ENCODE data around the gene MORF4L2. TPM values are rescaled to one million over a fixed set of nuclear protein-coding genes. Genes with fewer than 3 reads are reported as not detected.

MORF4L2 gene
- total RNA-seq, 2 donors from 2014 or later = 559 to 708 TPM

DNA sequence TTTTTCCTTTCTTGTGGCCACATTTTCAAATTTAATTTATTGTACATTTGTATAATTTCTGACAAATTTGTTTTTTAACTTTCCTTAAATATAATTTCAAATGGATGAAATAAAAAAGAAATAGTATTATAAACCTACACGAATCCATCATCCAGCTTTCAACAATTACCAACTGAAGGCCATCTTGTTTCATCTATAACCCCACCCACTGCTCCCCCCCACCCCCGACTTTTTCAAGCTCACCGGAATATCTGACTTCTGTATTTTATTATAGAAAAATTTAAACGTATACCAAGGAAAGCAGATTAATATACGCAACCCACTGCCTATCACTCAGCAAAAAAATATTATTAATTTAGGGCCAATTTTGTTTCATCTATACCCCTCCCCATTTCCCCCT lies 1.1 kb downstream of the MORF4L2 start:
- TF ChIP-seq, protein P1, sequence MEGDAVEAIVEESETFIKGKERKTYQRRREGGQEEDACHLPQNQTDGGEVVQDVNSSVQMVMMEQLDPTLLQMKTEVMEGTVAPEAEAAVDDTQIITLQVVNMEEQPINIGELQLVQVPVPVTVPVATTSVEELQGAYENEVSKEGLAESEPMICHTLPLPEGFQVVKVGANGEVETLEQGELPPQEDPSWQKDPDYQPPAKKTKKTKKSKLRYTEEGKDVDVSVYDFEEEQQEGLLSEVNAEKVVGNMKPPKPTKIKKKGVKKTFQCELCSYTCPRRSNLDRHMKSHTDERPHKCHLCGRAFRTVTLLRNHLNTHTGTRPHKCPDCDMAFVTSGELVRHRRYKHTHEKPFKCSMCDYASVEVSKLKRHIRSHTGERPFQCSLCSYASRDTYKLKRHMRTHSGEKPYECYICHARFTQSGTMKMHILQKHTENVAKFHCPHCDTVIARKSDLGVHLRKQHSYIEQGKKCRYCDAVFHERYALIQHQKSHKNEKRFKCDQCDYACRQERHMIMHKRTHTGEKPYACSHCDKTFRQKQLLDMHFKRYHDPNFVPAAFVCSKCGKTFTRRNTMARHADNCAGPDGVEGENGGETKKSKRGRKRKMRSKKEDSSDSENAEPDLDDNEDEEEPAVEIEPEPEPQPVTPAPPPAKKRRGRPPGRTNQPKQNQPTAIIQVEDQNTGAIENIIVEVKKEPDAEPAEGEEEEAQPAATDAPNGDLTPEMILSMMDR (IDR thresholded peaks at IDR 0.05) = no peak
- no peak for ATAC-seq (ENCODE audit: insufficient number of reproducible peaks, low FRiP score, low read depth)
- Histone ChIP-seq H3K4me1 (ENCODE audit: control insufficient read depth in 1 of 2, low read depth in 2 of 2) (peaks cover 7 to 11% of the 10 kb centered on the region in 2 donors), H3K27ac (peak overlapping the region; percentile 93 to 97), H3K27me3 (replicated peaks; ENCODE audit: insufficient read depth) (no peaks in the 10 kb centered on the region), H3K9me3 (no peaks in the 10 kb centered on the region), H3K4me3 (peak overlapping the region; percentile 83), H3K36me3 (peaks cover 10% of the 10 kb centered on the region)
- DNase-seq (ENCODE audit: low spot score) = no peak

DNA sequence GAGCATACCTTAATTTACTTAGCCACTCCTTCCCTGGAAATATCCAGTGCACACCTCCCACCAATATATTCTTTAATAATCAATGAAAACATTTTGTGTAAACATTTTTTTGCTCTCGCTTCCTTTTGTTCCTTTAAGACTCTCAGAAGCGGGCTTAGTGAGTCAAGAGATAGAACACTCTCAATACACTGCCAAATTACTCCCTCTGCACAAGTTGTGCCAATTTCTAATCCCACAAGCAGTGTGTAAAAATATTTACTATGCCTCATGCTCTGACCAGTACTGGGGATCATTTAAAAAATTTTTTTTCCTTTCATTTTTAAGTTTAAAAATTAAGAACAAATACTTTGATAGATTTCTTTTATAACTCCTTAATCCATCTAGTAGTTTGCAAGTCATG lies 5.1 kb downstream of the MORF4L2 start:
- H3K27ac ChIP-seq = no peak overlapping the region
- ATAC-seq (ENCODE audit: insufficient number of reproducible peaks, low FRiP score, low read depth) (no peak), DNase-seq (ENCODE audit: low spot score) (no peak)
- TF ChIP-seq, protein P1 (IDR thresholded peaks at IDR 0.05) = no peak
- peaks cover 7 to 11% of the 10 kb centered on the region in 2 donors for H3K4me1 ChIP-seq (ENCODE audit: control insufficient read depth in 1 of 2, low read depth in 2 of 2)
- H3K9me3 ChIP-seq = no peaks in the 10 kb centered on the region
- H3K4me3 ChIP-seq = no peak overlapping the region
- peaks cover 13% of the 10 kb centered on the region for H3K36me3 ChIP-seq
- H3K27me3 ChIP-seq (replicated peaks; ENCODE audit: insufficient read depth) = no peaks in the 10 kb centered on the region

DNA sequence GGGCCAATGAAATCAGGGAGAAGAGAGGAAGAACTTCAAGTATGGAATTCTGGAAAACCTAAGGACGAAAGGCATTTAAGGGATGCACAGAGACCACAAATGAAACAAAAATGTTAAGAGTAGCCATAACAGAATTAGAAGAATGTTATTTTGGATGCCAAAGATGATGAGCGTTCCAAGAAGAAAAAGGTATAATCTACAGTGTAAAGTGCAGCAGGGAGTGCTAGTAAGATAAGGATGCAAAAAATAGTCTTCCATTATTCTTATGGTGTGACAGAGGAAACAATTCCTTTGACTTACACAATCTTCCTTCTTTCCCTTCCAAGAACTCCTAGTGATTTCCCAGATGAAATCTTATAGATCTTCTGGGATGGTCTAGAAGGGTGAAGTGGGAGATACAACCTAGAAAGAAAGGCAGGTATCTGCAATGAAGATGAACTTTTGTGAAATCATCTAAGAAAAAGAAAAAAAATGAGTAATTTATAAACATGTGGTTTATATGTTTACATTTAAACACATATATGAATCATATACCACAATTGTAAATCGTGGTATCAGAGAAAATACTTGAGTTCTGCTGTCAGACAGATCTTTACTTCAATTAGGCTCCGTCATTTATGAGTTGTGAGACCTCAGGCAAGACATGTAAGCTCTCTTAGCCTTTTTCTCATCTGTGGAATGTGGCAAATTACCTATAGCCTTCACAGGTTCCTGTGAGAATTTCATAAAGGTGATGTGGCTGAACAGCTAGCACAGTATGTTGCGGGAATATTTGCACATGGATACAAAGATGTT lies 8.1 kb downstream of the MORF4L2 start:
- no peaks in the 10 kb centered on the region for H3K27me3 ChIP-seq (replicated peaks; ENCODE audit: insufficient read depth)
- no peak overlapping the region for H3K27ac ChIP-seq
- H3K36me3 ChIP-seq = peaks cover 12% of the 10 kb centered on the region
- H3K9me3 ChIP-seq = no peaks in the 10 kb centered on the region
- no peak overlapping the region for H3K4me3 ChIP-seq
- H3K4me1 ChIP-seq (ENCODE audit: control insufficient read depth in 1 of 2, low read depth in 2 of 2) = peaks cover 0 to 6% of the 10 kb centered on the region in 2 donors
- ATAC-seq (ENCODE audit: insufficient number of reproducible peaks, low FRiP score, low read depth) = no peak
- TF ChIP-seq, protein P1 (IDR thresholded peaks at IDR 0.05) = no peak
- no peak for DNase-seq (ENCODE audit: low spot score)

DNA sequence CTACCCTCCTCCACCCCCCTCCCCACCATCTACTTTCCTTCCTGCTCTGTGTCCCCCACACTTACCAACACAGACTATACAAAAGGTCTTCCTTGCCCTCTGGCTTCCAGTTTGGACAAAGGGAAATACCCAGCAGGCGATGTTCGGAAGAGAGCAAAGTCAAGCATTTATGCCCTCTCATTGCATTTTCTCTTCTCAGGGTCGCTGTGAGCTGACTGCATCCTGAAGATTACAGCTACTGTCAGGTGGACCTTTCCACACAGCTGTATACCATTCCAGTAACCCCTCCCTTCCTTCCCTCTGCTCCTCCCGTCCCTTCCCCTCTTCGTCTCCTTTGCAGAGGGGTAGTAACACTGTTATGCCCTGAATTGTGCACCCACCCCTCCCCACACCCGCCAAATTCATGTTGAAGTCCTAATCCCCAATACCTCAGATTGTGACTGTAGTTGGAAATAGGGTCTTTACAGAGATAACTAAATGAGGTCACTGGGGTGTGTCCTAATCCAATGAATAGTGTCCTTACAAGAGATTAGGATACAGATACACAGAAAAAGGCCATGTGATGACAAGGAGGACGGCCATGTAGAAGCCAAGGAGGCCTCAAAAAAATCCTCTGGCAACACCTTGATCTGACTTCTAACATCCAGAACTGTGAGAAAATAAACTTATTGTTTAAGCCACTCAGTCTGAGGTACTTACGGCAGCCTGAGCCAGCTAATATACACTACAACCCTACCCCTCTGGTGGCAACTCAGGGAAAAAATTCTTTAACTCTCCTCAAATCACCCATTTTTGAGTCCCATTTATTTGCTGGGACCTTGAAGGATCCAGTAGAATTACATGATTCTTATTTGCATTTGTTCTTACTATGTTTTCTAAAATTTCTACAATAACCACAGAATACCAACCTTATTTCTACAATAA lies 11.7 kb downstream of the MORF4L2 start:
- H3K9me3 ChIP-seq = no peaks in the 10 kb centered on the region
- ATAC-seq (ENCODE audit: insufficient number of reproducible peaks, low FRiP score, low read depth) = no peak
- DNase-seq (ENCODE audit: low spot score) = no peak
- TF ChIP-seq, protein P1 (IDR thresholded peaks at IDR 0.05) = no peak
- no peak overlapping the region for H3K27ac ChIP-seq
- H3K27me3 ChIP-seq (replicated peaks; ENCODE audit: insufficient read depth) = no peaks in the 10 kb centered on the region
- H3K36me3 ChIP-seq = peaks cover 12% of the 10 kb centered on the region
- no peak overlapping the region for H3K4me3 ChIP-seq
- H3K4me1 ChIP-seq (ENCODE audit: control insufficient read depth in 1 of 2, low read depth in 2 of 2) = no peaks in the 10 kb centered on the region

DNA sequence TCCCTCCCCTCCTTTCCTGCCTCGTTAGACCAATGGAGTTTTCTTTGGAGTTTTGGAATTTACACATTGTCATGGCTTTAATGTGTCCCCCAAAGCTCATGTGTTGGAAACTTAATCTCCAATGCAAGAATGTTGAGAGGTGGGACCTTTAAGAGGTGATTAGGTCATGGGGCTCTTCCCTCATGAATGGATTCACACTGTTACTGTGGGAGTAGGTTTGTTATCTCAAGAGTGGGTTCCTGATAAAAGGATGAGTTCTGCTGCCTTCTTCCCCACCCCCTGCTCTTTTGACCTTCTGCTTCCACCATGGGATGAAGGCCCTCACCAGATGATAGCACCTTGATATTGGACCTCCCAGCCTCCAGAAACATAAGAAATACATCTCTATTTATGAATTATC lies 16.8 kb downstream of the MORF4L2 start:
- H3K27me3 ChIP-seq (replicated peaks; ENCODE audit: insufficient read depth) = no peaks in the 10 kb centered on the region
- no peaks in the 10 kb centered on the region for H3K9me3 ChIP-seq
- H3K4me3 ChIP-seq = no peak overlapping the region
- no peaks in the 10 kb centered on the region for H3K36me3 ChIP-seq
- no peak for ATAC-seq (ENCODE audit: insufficient number of reproducible peaks, low FRiP score, low read depth)
- no peak for DNase-seq (ENCODE audit: low spot score)
- TF ChIP-seq, protein P1 (IDR thresholded peaks at IDR 0.05) = no peak
- no peak overlapping the region for H3K27ac ChIP-seq
- no peaks in the 10 kb centered on the region for H3K4me1 ChIP-seq (ENCODE audit: control insufficient read depth in 1 of 2, low read depth in 2 of 2)

Measured in thoracic aorta (tissue), 2 donors.